HG03025 (cell line): ENCODE measurements around the gene SIGLEC7.
"Not testable (repeated sequence)": the region's sequence is repeated elsewhere in the genome, so short reads cannot be mapped to it uniquely, and the experiment has no call there.

ENCODE experiments used
- ATAC-seq: cut with Tn5 transposase; IDR thresholded peaks from one replicate; pipeline ENCODE4 v1.9.1; 2021; ENCODE audit warnings: mild to moderate bottlenecking, moderate library complexity; ENCODE audit not compliant: unreplicated experiment, low FRiP score

The SIGLEC7 gene

GRCh38 chr19:51137792-51138425 lies 4.2 kb upstream of the SIGLEC7 start:
- ATAC-seq: no peak

- ATAC-seq: no peak
These were observed 3.5 kb upstream of the SIGLEC7 start for GRCh38 chr19:51138549-51138979.

GRCh38 chr19:51139299-51140014 lies 2.6 kb upstream of the SIGLEC7 start:
- ATAC-seq: no peak

GRCh38 chr19:51140441-51140840 lies 1.7 kb upstream of the SIGLEC7 start:
- ATAC-seq: no peak

GRCh38 chr19:51141181-51141580 lies 920 bp upstream of the SIGLEC7 start:
- no peak for ATAC-seq

GRCh38 chr19:51142809-51143475 lies 841 bp downstream of the SIGLEC7 start:
- not testable (repeated sequence) for ATAC-seq

- no peak for ATAC-seq
These were observed 1.4 kb downstream of the SIGLEC7 start for GRCh38 chr19:51143486-51143885.

- no peak for ATAC-seq
These were observed 2.5 kb downstream of the SIGLEC7 start for GRCh38 chr19:51144482-51145045.

- no peak for ATAC-seq
These were observed 3.9 kb downstream of the SIGLEC7 start for GRCh38 chr19:51145916-51146493.

GRCh38 chr19:51146751-51147150 lies 4.7 kb downstream of the SIGLEC7 start:
- no peak for ATAC-seq

- no peak for ATAC-seq
These were observed 5.6 kb downstream of the SIGLEC7 start for GRCh38 chr19:51147663-51148062.

- no peak for ATAC-seq
These were observed 6.5 kb downstream of the SIGLEC7 start for GRCh38 chr19:51148580-51148979.

- ATAC-seq: no peak
These were observed 8.5 kb downstream of the SIGLEC7 start for GRCh38 chr19:51150627-51151026.

GRCh38 chr19:51156710-51157109 lies 14.6 kb downstream of the SIGLEC7 start:
- ATAC-seq: no peak

GRCh38 chr19:51157265-51157664 lies 15.2 kb downstream of the SIGLEC7 start:
- ATAC-seq: no peak

GRCh38 chr19:51158474-51159129 lies 16.5 kb downstream of the SIGLEC7 start:
- no peak for ATAC-seq

GRCh38 chr19:51159656-51160055 lies 17.6 kb downstream of the SIGLEC7 start:
- no peak for ATAC-seq

GRCh38 chr19:51161266-51161665 lies 19.2 kb downstream of the SIGLEC7 start:
- ATAC-seq: no peak

- no peak for ATAC-seq
These were observed 19.9 kb downstream of the SIGLEC7 start for GRCh38 chr19:51161867-51162496.

- ATAC-seq: no peak
These were observed 21.2 kb downstream of the SIGLEC7 start for GRCh38 chr19:51163257-51163656.
